Type B pancreatic cell (in vitro differentiated cells): ENCODE measurements around the gene CDCA7L. TPM values are rescaled to one million over a fixed set of nuclear protein-coding genes. Genes with fewer than 3 reads are reported as not detected.

ENCODE experiments used
- DNase-seq: peaks from one replicate; pipeline ENCODE4 v3.0.0; 2021; ENCODE audit warnings: mixed read lengths; ENCODE audit not compliant: unreplicated experiment; ENCODE audit errors: extremely low spot score
- H3K27ac Mint-ChIP-seq: 2 replicates; pipeline ENCODE4 v1.8.0; 2021; ENCODE audit warnings: mild to moderate bottlenecking, mixed read lengths
- H3K27me3 Mint-ChIP-seq: 2 replicates; pipeline ENCODE4 v1.8.0; 2021; ENCODE audit warnings: mixed read lengths
- H3K36me3 Mint-ChIP-seq: 2 replicates; pipeline ENCODE4 v1.8.0; 2021; ENCODE audit warnings: mixed read lengths
- H3K4me1 Mint-ChIP-seq: one replicate; pipeline ENCODE4 v1.8.0; 2021; ENCODE audit warnings: mixed read lengths; ENCODE audit not compliant: unreplicated experiment
- H3K4me3 Mint-ChIP-seq: 2 replicates; pipeline ENCODE4 v1.8.0; 2021; ENCODE audit warnings: mild to moderate bottlenecking, mixed read lengths
- H3K9me3 Mint-ChIP-seq: 2 replicates; pipeline ENCODE4 v1.8.0; 2021; ENCODE audit warnings: mixed read lengths
- total RNA-seq: library from RNA; stranded (reverse); gene quantifications from 2 replicates; pipeline ENCODE4 v1.2.1, GENCODE V29; 2021; ENCODE audit warnings: low replicate concordance
- TF ChIP-seq, protein P1 (sequence below): fragments of 200-600 bp; sonication (generic); conservative IDR thresholded peaks from 2 replicates; pipeline ENCODE4 v1.5.0; 2021; ENCODE audit warnings: antibody characterized with exemption, mild to moderate bottlenecking

The CDCA7L gene
- total RNA-seq, 1 donor from 2014 or later = 37.8 TPM

DNA sequence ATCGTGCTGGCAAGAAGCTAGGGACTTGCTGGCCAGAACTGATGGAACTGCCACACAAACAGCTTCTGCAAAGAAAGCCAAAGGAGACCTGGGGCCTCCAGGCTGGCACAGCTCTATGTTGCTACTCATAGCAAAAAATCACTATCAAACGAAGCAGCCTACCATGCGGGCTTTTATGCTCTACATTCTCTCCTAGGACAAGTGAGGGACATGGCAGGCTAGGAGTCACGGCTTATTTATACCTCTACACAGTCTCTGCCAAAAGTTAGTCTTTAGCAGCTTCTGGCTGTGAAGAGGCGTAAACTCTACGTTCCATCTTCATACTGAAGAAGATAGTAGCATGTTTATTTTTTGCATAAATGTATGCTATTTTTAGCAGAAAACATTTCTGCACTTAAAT lies 35.4 kb downstream of the CDCA7L start:
- TF ChIP-seq, protein P1, sequence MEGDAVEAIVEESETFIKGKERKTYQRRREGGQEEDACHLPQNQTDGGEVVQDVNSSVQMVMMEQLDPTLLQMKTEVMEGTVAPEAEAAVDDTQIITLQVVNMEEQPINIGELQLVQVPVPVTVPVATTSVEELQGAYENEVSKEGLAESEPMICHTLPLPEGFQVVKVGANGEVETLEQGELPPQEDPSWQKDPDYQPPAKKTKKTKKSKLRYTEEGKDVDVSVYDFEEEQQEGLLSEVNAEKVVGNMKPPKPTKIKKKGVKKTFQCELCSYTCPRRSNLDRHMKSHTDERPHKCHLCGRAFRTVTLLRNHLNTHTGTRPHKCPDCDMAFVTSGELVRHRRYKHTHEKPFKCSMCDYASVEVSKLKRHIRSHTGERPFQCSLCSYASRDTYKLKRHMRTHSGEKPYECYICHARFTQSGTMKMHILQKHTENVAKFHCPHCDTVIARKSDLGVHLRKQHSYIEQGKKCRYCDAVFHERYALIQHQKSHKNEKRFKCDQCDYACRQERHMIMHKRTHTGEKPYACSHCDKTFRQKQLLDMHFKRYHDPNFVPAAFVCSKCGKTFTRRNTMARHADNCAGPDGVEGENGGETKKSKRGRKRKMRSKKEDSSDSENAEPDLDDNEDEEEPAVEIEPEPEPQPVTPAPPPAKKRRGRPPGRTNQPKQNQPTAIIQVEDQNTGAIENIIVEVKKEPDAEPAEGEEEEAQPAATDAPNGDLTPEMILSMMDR = no peak
- H3K27ac Mint-ChIP-seq = no peak overlapping the region
- peaks cover 35% of the 10 kb centered on the region for H3K36me3 Mint-ChIP-seq
- no peaks in the 10 kb centered on the region for H3K27me3 Mint-ChIP-seq
- H3K9me3 Mint-ChIP-seq = peaks cover 5% of the 10 kb centered on the region
- H3K4me3 Mint-ChIP-seq = no peak overlapping the region
- DNase-seq = no peak
- H3K4me1 Mint-ChIP-seq = peaks cover 10% of the 10 kb centered on the region

DNA sequence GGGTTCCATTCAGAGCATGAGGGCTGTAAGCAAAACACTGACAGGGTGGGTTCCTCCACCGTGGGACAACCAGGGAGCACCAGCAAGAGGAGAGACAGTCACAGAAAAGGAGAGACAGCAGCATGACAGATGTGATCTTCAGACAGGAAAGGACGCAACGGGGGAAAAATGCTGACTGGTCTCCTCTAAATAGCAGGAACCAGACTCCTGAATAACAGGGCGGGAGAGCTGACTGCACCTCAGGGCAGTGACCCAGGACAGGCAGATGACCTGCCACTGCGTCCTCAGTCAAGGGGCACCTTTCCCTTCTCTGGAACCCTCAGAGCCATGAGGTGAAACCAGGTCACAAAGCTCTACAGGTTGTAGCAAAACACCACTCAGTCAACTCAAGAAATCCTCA lies 37.0 kb downstream of the CDCA7L start:
- no peak overlapping the region for H3K27ac Mint-ChIP-seq

DNA sequence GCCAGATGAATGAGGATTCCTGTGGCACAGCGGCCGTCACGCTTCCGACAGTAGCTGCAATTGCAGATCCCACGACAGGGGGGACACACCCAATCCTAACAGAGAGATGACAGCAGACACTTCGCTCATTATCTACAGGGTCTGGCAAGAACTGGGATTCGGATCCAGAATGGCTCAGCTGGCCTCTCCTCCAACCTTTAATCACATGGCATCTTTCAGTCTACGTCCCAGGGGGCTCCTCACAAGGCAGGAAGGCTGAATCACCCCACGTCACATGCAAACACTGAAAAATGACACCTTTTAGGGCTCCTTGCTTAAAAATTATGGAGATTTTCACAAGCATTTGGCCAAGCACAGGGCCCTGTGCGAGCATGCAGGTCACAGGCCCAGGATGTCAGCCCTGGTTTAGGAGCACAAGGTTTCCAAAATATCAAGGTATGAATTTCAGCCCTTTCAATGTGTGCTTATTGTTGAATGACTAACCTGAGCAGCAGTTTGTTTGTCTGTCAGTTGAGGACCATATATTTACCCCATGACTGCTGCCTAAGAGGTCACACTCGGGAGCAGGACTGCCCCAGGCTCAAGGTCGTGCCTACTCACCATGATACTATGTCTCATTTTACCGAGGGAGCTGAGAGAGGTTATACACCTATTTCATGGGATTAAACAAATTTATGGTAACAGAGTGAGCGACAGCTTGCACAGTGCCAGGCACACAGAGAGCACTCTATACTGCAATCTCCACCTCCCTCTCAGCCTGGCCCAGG lies 42.5 kb downstream of the CDCA7L start:
- H3K27ac Mint-ChIP-seq = no peak overlapping the region
- TF ChIP-seq, protein P1 = no peak
- H3K27me3 Mint-ChIP-seq = no peaks in the 10 kb centered on the region
- H3K4me3 Mint-ChIP-seq = no peak overlapping the region
- no peaks in the 10 kb centered on the region for H3K4me1 Mint-ChIP-seq
- peaks cover 42% of the 10 kb centered on the region for H3K36me3 Mint-ChIP-seq
- no peak for DNase-seq
- no peaks in the 10 kb centered on the region for H3K9me3 Mint-ChIP-seq

More for the DNA sequence above, 37.0 kb downstream of the CDCA7L start:
- TF ChIP-seq, protein P1 = no peak
- peaks cover 5% of the 10 kb centered on the region for H3K4me1 Mint-ChIP-seq
- H3K4me3 Mint-ChIP-seq = no peak overlapping the region
- H3K36me3 Mint-ChIP-seq = peaks cover 32% of the 10 kb centered on the region
- no peaks in the 10 kb centered on the region for H3K27me3 Mint-ChIP-seq
- no peak for DNase-seq
- no peaks in the 10 kb centered on the region for H3K9me3 Mint-ChIP-seq

DNA sequence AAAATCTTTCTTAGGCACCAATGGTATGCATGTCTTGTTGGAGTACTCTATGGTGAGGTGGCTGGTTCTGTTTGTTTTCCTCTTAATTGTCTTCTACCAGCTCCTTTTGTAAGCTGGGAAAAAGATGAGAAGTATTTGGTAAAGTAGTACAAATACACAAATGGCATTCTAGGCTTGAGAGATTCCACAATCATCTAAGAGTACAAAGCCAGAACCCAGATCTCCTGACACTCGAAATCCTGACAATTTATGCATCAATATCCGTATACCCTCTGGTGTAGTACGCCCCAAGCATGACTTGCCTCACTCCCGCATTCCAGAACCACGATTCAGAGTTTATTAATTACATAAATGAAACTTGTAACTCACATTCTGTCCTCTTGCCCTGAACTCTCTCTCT lies 43.5 kb downstream of the CDCA7L start:
- no peak for DNase-seq
- H3K36me3 Mint-ChIP-seq = peaks cover 40% of the 10 kb centered on the region
- no peaks in the 10 kb centered on the region for H3K9me3 Mint-ChIP-seq

DNA sequence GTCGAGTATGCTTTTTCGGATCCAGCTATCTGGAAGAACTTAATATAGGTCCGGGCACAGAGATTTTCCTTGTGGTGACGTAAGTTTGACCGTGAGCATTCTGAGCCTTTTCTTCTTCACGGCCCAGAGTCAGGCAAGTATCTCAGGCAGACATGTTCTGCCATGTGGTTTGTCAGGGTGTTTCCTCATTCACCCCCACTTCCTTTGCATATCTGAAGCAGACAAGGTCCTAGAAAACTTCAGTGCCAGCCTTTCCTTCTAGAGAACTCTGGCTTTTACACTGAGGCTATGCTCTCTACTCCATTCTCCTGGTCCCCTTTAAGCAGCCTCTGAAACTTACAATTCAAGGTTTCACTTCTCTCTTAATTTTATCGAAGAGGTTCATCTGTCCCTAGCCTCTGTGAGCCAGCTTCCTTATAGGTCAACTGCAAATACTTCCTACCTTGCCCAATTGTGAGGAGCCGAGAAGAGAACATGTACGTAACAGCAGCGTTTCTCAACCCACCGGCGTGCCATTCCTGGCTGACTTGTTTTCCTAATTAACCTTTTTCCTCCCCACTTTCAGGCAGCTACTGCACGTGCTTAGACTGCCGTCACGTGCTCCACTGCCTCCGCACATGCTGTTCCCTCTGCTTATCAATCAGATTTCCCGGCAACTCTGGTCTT lies 47.3 kb downstream of the CDCA7L start:
- Mint-ChIP-seq H3K4me3 (no peak overlapping the region), H3K4me1 (no peaks in the 10 kb centered on the region), H3K9me3 (no peaks in the 10 kb centered on the region), H3K36me3 (peaks cover 28% of the 10 kb centered on the region), H3K27me3 (no peaks in the 10 kb centered on the region), H3K27ac (no peak overlapping the region)
- TF ChIP-seq, protein P1 = no peak
- DNase-seq = no peak

More for the DNA sequence above, 43.5 kb downstream of the CDCA7L start:
- Mint-ChIP-seq H3K27ac (no peak overlapping the region), H3K4me1 (no peaks in the 10 kb centered on the region), H3K4me3 (no peak overlapping the region), H3K27me3 (no peaks in the 10 kb centered on the region)
- TF ChIP-seq, protein P1 = no peak
